Ishikawa (cell line): ENCODE results near the gene CMYA5.

Experiments
- CEBPB ChIP-seq: IDR thresholded peaks from 2 replicates; pipeline ENCODE4 v1.6.1; 2012
- CREB1 ChIP-seq: IDR thresholded peaks from 2 replicates; pipeline ENCODE4 v1.6.1; 2012; ENCODE audit warnings: low read depth
- EGR1 ChIP-seq: IDR thresholded peaks from 2 replicates; pipeline ENCODE4 v1.6.1; 2012
- EP300 ChIP-seq: IDR thresholded peaks from 2 replicates; pipeline ENCODE4 v1.6.1; 2012; ENCODE audit warnings: borderline replicate concordance
- FOXM1 ChIP-seq: IDR thresholded peaks from 2 replicates; pipeline ENCODE4 v1.6.1; 2012; ENCODE audit warnings: low read depth, borderline replicate concordance
- MAX ChIP-seq: IDR thresholded peaks from 2 replicates; pipeline ENCODE4 v1.6.1; 2012
- NFIC ChIP-seq: IDR thresholded peaks from 2 replicates; pipeline ENCODE4 v1.6.1; 2012
- RAD21 ChIP-seq: IDR thresholded peaks from 2 replicates; pipeline ENCODE4 v1.6.1; 2012; ENCODE audit warnings: low read depth
- REST ChIP-seq: IDR thresholded peaks from 2 replicates; pipeline ENCODE4 v1.6.1; 2012; ENCODE audit warnings: low read depth, mild to moderate bottlenecking
- TAF1 ChIP-seq: IDR thresholded peaks from 2 replicates; pipeline ENCODE4 v1.6.1; 2012; ENCODE audit warnings: low read depth, mild to moderate bottlenecking
- TCF12 ChIP-seq: IDR thresholded peaks from 2 replicates; pipeline ENCODE4 v1.6.1; 2012; ENCODE audit warnings: low read depth
- TEAD4 ChIP-seq: IDR thresholded peaks from 2 replicates; pipeline ENCODE4 v1.6.1; 2012
- YY1 ChIP-seq: IDR thresholded peaks from 2 replicates; pipeline ENCODE4 v1.6.1; 2012; ENCODE audit warnings: low read depth
- ZBTB7A ChIP-seq: IDR thresholded peaks from 2 replicates; pipeline ENCODE4 v1.6.1; 2012; ENCODE audit warnings: low read depth
- TF ChIP-seq, protein P1 (sequence below): IDR thresholded peaks from 2 replicates; pipeline ENCODE4 v1.6.1; 2012

The CMYA5 gene

DNA sequence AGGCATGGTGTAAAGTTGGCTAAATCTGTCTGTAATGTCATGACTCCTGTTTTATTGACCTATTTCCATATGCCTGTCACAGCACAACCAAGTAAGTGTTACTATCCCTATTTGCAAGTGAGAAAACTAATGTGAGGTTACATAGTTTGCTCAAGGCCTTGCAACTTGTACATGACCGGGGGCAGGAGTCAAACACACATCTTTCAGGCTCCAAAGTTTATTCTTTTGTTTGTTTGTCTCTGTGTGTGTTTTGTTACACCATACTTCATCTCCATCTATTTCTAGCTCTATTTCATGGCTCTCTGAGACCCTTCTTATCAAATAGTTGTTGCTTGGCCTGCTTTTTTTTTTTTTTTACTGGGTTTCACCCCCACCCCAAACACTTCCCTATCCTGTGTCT is 70.2 kb downstream of the CMYA5 start:
- TF ChIP-seq YY1: no peak
- TF ChIP-seq ZBTB7A: no peak
- TF ChIP-seq EGR1: no peak
- TF ChIP-seq, protein P1, sequence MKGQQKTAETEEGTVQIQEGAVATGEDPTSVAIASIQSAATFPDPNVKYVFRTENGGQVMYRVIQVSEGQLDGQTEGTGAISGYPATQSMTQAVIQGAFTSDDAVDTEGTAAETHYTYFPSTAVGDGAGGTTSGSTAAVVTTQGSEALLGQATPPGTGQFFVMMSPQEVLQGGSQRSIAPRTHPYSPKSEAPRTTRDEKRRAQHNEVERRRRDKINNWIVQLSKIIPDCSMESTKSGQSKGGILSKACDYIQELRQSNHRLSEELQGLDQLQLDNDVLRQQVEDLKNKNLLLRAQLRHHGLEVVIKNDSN: no peak

- TF ChIP-seq EP300 (no peak), CEBPB (no peak), TCF12 (no peak), FOXM1 (no peak), ZBTB7A (no peak), TEAD4 (no peak), CREB1 (no peak), YY1 (no peak), EGR1 (no peak), MAX (no peak), REST (no peak), TAF1 (no peak), RAD21 (no peak), NFIC (no peak)
- TF ChIP-seq, protein P1: no peak
These were observed 73.3 kb downstream of the CMYA5 start for GRCh38 chr5:79762929-79763328.

DNA sequence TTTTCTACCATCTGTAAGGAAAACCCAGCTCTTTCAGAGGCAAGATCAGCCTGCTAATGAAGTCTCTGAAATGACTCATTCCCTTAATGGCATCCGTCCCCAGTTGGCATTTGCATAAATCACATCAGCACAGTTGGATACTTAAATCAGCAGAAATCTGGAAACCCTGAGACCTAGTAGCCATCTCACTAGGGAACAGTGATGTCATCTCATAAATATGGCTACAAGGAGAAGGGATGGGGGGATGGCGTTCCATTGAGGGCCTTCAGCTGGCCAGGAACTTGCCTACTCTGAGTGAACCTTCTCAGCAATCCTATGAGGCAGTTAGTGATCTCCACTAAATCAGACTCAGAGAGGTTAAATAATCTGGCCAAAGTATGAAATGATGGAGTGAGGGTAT is 81.8 kb downstream of the CMYA5 start:
- no peak for TF ChIP-seq TAF1
- TF ChIP-seq MAX: no peak
- TF ChIP-seq CREB1: no peak
- TF ChIP-seq NFIC: no peak
- TF ChIP-seq TEAD4: no peak
- TF ChIP-seq EGR1: no peak
- TF ChIP-seq RAD21: no peak
- TF ChIP-seq FOXM1: no peak
- TF ChIP-seq, protein P1: no peak
- no peak for TF ChIP-seq YY1
- no peak for TF ChIP-seq TCF12

GRCh38 chr5:79772651-79773050 is 83.0 kb downstream of the CMYA5 start:
- TF ChIP-seq RAD21: no peak

- TF ChIP-seq ZBTB7A: no peak
- TF ChIP-seq TEAD4: no peak
- TF ChIP-seq RAD21: no peak
- TF ChIP-seq TAF1: no peak
- TF ChIP-seq NFIC: no peak
- TF ChIP-seq CREB1: no peak
- TF ChIP-seq, protein P1: no peak
- no peak for TF ChIP-seq REST
- TF ChIP-seq MAX: no peak
- TF ChIP-seq CEBPB: no peak
- no peak for TF ChIP-seq FOXM1
- no peak for TF ChIP-seq TCF12
- no peak for TF ChIP-seq YY1
- TF ChIP-seq EGR1: no peak
- TF ChIP-seq EP300: no peak
These were observed 84.0 kb downstream of the CMYA5 start for GRCh38 chr5:79773612-79774011.
